GM12891 (cell line): ENCODE data around the gene GAL3ST3.
A peak's percentile ranks its signal among the peaks of the same experiment; 100 is the strongest.

Experiments
- DNase-seq: peaks from one replicate; pipeline ENCODE4 v3.0.0; 2011; ENCODE audit warnings: low spot score; ENCODE audit not compliant: insufficient read length
- FAIRE-seq: peaks from 2 replicates; lab custom pipeline; 2011; peaks lifted over from hg19 to GRCh38; lab: Jason Lieb, UNC
- PAX5 ChIP-seq: IDR thresholded peaks from 2 replicates; pipeline ENCODE4 v1.6.1; 2011; ENCODE audit warnings: low read length, moderate library complexity, mild to moderate bottlenecking; ENCODE audit not compliant: insufficient read depth, severe bottlenecking
- POLR2A ChIP-seq: IDR thresholded peaks from 2 replicates; pipeline ENCODE4 v1.6.1; 2011; ENCODE audit warnings: low read depth, low read length, control low read depth
- POLR2AphosphoS5 ChIP-seq: IDR thresholded peaks from 2 replicates; pipeline ENCODE4 v1.6.1; 2011; ENCODE audit warnings: low read depth, low read length, control low read depth
- POU2F2 ChIP-seq: IDR thresholded peaks from 2 replicates; pipeline ENCODE4 v1.6.1; 2011; ENCODE audit warnings: low read depth, mild to moderate bottlenecking, control low read depth, low read length, moderate library complexity
- SPI1 ChIP-seq: IDR thresholded peaks from 2 replicates; pipeline ENCODE4 v1.6.1; 2011; ENCODE audit warnings: low read depth, low read length, control low read depth
- TAF1 ChIP-seq: IDR thresholded peaks from 2 replicates; pipeline ENCODE4 v1.6.1; 2011; ENCODE audit warnings: low read depth, low read length, control low read depth

GAL3ST3 gene

GRCh38 chr11:66006134-66006890 lies 42.6 kb downstream of the GAL3ST3 start:
- TF ChIP-seq POLR2AphosphoS5 (peak; percentile 15; the same call in 1 of the 2 replicates), TAF1 (no peak)
- FAIRE-seq = no peak
- no peak for DNase-seq

DNA sequence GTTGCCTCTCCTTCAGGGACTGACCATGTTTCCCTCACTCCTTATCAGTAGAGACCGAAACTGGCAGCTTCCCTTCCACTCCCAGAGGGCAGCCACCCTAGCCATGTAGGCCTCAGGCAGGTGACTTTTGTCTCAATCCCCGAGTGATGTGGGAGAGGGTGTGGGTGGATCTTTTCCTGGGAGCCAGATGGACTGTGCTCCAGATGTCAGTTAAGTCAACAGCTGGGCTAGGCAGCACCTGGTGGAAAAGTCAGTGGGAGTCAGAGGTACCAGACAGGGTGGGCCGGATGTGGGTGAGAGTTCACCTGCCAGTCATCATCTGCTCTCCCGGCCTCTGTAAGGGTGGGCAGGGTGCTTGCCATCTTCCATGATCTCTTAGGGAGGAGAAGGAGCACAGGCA lies 44.8 kb downstream of the GAL3ST3 start:
- FAIRE-seq (no peak), DNase-seq (no peak)
- TF ChIP-seq SPI1 = no peak
- no peak for TF ChIP-seq PAX5
- TF ChIP-seq POLR2A = no peak; the same call in 1 of the 2 replicates
- TF ChIP-seq POLR2AphosphoS5 = no peak
- no peak for TF ChIP-seq POU2F2
- TF ChIP-seq TAF1 = no peak

DNA sequence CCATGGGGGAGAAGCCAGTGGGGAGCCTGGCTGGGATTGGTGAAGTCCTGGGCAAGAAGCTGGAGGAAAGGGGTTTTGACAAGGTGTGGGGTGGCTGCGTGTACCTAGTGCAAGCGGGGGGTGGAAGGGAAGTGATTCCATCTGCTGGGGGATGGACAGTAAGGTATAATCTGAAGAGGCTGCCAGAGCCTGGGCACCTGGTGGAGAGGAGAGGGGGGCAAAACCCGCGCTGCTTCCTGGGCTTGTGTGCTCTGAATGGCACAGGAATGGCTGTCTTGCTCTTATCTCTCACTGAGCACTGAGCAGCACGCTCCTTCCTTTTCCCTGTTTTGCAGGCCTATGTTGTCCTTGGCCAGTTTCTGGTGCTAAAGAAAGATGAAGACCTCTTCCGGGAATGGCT lies 45.7 kb downstream of the GAL3ST3 start:
- FAIRE-seq = no peak
- no peak for DNase-seq
- TF ChIP-seq POU2F2 = no peak
- TF ChIP-seq POLR2AphosphoS5 = no peak
- no peak for TF ChIP-seq POLR2A
- no peak for TF ChIP-seq PAX5
- TF ChIP-seq SPI1 = no peak
- TF ChIP-seq TAF1 = no peak

- DNase-seq = peak; percentile 67
- FAIRE-seq = peak; percentile 85
- TF ChIP-seq PAX5 (no peak), POLR2AphosphoS5 (no peak), TAF1 (no peak), POU2F2 (no peak), SPI1 (no peak), POLR2A (no peak; the same call in 1 of the 2 replicates)
These were observed 46.2 kb downstream of the GAL3ST3 start for GRCh38 chr11:66002648-66003225.

DNA sequence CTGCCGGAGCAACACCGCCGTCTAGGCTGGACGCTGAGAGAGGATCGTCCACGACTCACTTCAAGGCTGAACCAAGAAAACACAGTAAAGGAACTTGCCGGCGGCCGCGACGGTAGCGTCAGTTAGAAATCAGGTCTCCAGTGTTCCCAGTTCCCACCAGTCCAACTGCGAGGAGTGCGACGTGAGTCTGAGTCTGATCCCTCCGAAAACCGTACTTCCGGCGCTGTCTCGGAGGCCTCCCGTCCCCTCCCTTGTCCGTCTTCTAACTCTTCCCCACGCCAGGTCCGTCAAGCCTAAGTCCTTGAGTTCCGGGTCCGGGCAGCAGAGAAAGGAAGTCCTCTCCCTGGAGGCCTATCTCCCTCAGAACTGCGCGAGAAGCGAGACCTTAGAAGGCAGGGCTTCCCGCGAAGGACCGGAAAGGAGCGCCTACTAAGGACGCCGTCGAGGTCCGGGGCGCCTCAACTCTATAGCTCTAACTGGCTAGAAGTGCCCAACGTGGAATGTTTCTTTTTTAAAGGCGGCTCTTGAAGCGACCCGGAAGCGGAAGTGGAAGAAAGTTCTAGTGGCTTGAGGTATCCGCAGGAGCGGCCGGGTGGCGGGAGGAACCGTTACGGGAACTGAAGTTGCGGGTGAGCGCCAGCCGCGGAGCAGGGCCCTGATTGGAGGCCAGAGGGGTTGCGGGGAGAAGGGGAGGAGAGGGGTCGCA lies 46.9 kb downstream of the GAL3ST3 start, which contains the start of the genes BANF1 and EIF1AD:
Gene BANF1 (plus strand): TSS at position 562 of the 706 bp plus-strand sequence. CDS start 748 bp downstream, outside the sequence.
Gene EIF1AD (minus strand): TSS at position 216 of the 706 bp plus-strand sequence. CDS start 1,768 bp downstream, outside the sequence.
- FAIRE-seq = peak; percentile 90
- peak; percentile 86 for DNase-seq
- TF ChIP-seq POU2F2 (peak; percentile 70; the same call in 1 of the 2 replicates), PAX5 (peak; percentile 31), TAF1 (peak; percentile 91), SPI1 (peak; percentile 59; the same call in 1 of the 2 replicates), POLR2AphosphoS5 (peak; percentile 93), POLR2A (peak; percentile 94)

- TF ChIP-seq POLR2AphosphoS5 (no peak), POLR2A (no peak)
- DNase-seq (no peak), FAIRE-seq (no peak)
These were observed 51.7 kb downstream of the GAL3ST3 start for GRCh38 chr11:65997286-65997685.

DNA sequence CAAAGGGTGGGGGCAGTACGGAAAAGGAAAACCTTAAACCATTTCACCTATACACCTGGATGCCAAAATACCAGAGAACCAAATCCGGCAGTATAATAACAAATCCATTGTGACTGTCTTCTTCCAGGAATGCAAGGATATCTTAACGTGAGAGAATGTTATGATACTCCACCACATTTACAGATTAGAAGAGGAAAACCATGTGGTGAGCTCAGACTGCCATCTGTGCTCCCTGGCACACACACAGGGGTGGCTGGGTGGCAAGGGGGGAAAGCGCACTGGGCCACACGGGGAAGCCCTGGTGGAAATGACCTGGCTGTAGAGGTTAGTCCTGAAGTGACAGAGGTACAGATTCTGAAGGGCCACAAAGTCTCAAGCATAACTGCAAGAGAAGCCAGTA lies 56.9 kb downstream of the GAL3ST3 start:
- FAIRE-seq (no peak), DNase-seq (no peak)
- no peak for TF ChIP-seq PAX5
- TF ChIP-seq POLR2A = no peak
- no peak for TF ChIP-seq POU2F2
- TF ChIP-seq POLR2AphosphoS5 = no peak
- no peak for TF ChIP-seq SPI1
- no peak for TF ChIP-seq TAF1
